AML-193 (cell line): ENCODE measurements around the gene ECT2.
"Not testable (repeated sequence)": the region's sequence is repeated elsewhere in the genome, so short reads cannot be mapped to it uniquely, and the experiment has no call there.

Experiments
- DNase-seq, 2 experiments: peaks; one replicate each; lab custom pipeline; 2025; lab: John Stamatoyannopoulos, UW

The ECT2 gene

DNA sequence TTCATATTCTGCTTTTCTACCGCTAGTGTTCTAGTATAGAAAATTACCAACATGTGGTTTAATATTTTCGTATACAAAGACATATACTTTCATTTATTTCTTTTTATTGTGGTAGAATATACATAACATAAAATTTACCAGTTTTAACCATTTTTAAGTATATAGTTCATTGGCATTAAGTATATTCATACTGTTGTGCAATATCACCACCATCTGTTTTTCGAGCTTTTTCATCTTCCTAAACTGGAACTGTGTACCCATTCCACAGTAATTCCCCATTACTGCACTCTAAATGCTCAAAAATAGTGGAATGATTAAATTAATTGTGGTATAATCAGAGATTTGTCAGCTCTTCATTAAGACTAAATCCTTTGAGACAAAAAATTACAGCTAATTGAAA is 62.9 kb downstream of the ECT2 start:
- DNase-seq, result no peak

DNA sequence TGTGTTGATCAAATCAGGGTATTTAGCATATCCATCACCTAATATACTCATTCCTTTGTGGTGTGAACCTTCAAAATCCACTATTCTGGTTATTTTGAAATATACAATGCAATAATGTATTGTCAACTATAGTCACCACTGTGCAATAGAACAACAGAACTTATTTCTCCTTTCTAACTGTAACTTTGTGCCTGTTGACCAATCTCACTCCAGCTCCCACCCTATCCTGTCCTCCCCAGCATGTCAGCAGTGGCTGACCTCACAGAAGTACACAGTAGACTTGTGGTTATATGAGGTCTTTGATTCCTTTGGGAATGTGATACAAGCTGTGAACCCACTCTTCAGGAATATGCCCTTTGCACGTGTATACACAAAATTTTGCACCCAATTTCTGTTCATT is 64.2 kb downstream of the ECT2 start:
- DNase-seq, result peak in 1 of 2 experiments; percentile 11

- DNase-seq, result no peak
Measured at GRCh38 chr3:172815857-172816256, 65.3 kb downstream of the ECT2 start.

DNA sequence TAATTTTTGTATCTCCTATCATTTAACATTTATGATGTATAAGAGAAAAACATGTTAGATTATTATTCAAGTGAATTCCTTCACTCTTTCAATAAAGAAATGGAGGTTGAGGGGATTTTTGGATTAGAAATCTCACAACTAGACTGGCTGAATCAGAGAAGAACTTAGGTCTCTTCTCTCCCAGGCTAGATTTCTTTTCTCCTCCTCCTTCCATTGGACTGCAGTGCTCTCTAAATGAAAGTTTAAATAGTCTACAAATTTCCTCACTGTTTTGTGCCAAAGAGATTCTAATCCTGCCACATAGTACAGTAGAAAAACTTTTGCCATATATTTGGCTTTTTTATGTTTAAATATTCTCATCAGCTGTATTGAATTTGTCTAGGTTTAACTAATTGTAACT is 65.8 kb downstream of the ECT2 start:
- no peak for DNase-seq

GRCh38 chr3:172816968-172817367 is 66.4 kb downstream of the ECT2 start:
- DNase-seq, result no peak

- DNase-seq, result no peak
Measured at GRCh38 chr3:172820492-172820891, 70.0 kb downstream of the ECT2 start.

DNA sequence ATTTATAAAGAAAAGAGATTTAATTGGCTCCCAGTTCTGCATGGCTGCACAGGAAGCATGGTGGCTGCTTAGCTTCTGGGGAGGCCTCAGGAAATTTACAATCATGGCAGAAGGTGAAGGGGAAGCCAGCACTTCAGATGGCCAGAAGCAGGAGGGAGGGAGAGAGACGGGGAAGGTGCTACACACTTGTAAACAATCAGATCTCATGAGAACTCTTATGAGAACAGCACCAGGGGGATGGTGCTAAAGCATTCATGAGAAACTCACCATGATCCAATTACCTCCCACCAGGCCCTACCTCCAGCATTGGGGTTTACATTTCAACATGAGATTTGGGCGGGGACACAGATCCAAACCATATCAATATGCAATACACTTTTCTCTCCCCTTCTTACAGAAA is 73.7 kb downstream of the ECT2 start:
- DNase-seq, result no peak

DNA sequence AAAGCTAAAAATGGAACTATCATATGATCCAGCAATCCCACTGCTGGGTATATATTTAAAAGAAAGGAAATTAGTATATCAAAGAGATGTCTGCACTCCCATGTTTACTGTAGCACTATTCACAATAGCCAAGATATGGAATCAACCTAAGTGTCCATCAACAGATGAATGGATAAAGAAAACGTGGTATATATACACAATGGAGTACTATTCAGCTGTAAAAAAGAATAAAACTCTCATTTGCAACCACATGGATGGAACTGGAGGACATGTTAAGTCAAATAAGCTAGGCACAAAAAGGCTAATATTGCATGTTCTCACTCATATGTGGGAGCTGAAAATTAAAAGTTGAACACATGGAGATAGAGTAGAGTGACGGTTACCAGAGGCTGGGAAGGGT is 76.7 kb downstream of the ECT2 start:
- DNase-seq, result not testable (repeated sequence)

DNA sequence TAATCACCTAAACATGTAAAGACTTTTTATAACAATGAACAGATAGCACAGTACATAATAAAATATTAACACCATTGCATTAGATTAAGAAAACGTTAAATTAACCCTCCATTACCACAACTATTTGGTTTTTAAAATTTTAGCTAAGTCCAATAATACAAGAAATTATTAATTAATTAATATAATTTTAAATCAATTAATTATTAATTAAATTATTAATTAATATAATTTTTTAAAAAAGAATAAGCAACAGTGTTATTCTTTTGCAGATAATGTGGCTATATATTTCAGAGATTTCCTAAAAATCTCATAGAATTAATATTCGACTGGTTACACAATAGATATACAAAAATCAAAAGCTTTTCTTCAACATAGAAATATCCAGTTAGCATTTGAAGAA is 82.5 kb downstream of the ECT2 start:
- no peak for DNase-seq

- DNase-seq, result peak; percentile 50 to 64
Measured at GRCh38 chr3:172836390-172836997, 86.0 kb downstream of the ECT2 start.

GRCh38 chr3:172839679-172840078 is 89.2 kb downstream of the ECT2 start:
- DNase-seq, result no peak

DNA sequence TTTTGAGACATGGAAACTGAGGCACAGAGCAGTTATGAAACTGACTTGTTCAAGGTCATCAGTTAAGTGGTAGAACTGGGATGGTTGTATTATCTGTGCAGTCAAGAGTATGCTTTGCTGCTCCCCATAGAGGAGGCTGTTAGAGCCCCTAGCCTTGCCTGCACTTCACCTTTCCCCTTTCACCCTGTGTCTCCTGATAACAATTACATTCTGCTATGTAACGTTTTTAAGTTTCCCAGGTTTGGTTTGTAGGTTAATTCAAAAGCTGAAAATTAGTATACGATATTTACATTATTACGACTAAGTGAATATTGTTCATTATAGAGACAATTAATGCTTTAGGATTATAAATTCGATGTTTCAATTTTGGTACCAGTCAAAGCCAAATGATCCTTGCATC is 89.9 kb downstream of the ECT2 start:
- DNase-seq, result no peak

DNA sequence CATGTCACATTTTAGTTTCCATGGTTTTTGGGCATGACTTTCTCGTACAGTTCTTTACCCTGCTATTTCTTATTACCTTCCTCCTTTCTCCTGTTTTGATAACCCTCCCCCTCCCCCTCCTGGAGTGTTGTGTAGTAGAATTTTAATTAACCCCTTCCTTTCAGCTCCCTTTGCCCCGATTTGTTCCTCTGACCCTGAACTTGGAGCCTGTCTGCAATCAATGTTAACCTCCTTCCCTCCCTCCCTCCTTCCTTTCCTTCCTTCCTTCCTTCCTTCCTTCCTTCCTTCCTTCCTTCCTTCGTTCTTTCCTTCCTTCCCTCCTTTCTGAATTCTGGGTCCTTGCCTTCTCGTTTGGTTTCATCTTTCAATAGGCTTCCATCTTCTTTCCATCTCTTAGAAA is 90.4 kb downstream of the ECT2 start:
- no peak for DNase-seq

DNA sequence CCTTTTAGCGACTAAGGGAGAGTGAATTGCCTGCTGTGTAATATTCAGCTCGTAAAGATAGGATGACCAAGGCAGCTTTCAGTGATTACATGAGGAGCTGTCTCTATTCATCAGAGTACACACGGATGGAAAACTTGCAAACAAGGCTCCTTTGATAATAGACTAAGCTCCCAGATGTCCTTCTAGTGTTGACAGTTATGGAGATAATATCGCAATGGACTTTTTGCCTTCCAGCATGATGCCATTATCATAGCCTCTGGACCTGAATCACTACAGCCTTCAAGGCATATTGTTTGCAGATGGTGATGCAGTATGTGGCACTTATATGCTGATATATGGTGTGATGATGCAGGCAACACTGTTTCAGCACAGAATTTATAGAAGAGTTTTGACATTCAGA is 93.9 kb downstream of the ECT2 start:
- DNase-seq, result no peak

- DNase-seq, result peak; percentile 22 to 31
Measured at GRCh38 chr3:172846103-172846561, 95.6 kb downstream of the ECT2 start.

DNA sequence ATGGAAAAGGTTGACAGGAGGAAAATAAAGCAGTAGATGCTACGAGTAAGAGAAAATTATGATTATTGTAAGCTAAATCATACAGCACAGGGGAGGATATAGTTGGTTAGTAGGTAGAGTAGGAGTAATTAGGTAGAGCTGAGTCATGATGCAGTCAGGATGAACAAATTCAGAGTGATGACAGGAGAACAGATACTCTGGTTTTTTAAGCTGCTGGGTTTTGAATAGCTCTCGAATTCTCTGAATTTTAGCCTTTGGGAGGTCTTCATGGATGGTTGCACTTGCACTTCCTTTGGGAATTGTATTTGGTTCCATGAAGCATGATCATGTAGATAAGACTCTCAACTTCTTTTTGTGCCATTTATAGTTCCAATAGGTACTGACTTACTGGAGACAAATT is 96.2 kb downstream of the ECT2 start:
- no peak for DNase-seq

- DNase-seq, result no peak
Measured at GRCh38 chr3:172847292-172847691, 96.8 kb downstream of the ECT2 start.

GRCh38 chr3:172848910-172849309 is 98.4 kb downstream of the ECT2 start:
- DNase-seq, result no peak

DNA sequence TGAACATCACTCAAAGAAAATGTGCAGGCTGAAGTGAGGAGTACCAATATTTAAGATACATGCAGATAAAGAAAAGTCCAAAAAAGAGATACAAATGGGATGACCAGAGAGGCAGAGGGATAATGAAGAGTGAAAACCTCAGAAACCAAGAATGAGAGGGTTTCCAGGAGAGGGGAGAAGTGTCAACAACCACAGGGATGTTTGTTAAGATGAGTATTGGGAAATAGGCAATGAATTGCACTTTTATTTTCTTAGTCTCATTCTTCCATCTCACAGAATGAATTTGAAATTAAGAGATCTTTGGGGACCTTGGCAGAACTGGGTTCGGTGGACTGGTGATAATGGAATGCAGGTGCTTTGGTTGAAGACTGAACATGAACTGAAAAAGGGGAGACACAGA is 102.5 kb downstream of the ECT2 start:
- no peak for DNase-seq

- no peak for DNase-seq
Measured at GRCh38 chr3:172853921-172854666, 103.6 kb downstream of the ECT2 start.

GRCh38 chr3:172855037-172855436 is 104.5 kb downstream of the ECT2 start:
- no peak for DNase-seq

DNA sequence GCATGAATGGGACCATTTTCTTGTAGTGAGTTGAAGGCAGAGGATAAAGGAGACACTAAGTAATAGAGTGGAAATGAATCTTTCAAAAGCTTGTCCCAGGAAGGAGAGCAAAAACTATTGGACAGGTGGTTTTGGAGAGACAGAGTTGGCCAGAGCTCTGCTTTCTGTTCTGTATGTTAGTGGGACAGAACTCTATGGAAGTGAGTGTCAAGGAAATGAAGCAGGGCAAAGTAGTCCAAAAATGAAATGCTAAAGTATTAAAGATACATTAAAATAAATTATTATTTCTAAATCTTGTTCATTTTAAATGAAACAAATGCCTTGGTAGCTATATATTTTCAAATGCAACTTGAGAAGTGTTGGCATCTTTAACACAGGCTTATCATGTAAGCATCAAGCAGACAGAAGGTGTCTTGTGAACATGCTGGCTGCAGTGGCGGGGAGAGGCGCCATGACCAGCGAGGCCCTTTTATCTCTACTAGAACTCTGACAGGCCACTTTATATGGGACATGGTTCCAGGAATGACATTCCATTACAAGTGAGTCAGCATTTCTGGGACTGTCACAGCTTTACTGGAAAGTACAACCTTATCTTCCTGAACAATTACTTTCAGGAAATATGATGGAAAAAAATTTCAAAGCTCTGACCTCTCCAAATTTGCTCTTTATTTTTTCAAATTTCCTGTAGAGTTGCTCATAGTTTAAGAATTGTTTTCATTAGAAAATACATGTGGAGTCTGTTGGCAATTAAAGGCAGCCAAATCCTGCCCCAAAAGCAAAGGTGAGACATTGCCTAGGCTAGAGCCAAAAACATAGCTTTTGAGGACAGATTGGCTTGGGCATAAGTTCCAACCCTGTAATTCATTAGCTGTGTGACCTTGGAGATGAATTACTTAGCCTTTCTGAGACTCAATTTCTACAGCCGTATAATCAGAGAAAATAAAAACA is 106.5 kb downstream of the ECT2 start:
- no peak for DNase-seq

GRCh38 chr3:172859041-172859440 is 108.5 kb downstream of the ECT2 start:
- DNase-seq, result no peak
